Measurements from ENCODE around the gene CDC20B.
"Not testable (repeated sequence)": the region's sequence is repeated elsewhere in the genome, so short reads cannot be mapped to it uniquely, and the experiment has no call there.

CDC20B gene

DNA sequence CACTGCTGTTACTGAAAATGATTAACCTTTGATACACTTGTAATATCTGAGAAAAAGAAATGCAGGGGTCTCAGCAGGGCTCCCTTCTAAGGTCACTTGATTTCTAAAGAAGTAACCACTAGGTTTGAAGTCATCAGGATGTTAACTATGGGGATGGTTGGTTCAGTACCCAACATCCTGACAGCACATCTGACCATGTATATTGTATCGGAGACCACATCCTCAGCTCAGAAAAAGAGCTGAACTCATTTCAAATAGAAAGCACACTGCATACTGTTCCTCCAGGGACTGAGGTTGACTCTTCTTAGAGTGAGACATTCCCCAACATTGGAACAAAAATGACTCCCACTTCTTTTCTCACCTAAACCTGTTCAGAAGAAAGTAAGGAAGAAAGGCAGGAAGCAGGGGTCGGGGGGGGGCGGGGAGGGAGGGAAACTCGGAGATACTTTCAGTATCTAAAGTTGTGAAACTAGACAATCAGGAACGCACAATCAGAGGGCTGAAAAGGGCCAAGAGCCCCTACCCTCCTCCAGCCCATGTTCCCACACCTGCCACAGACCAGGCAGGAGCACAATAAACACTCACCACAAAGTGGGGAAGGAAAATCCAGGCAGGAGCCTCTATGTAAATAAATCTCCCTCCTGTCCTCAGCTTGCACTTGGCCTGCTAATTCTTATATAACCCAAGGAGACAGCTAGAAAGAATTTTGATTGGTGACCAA is 71.3 kb downstream of the CDC20B start:
- peak; percentile 49 for DNase-seq

- DNase-seq = peak; percentile 34
Observed at GRCh38 chr5:55101148-55101547, 71.8 kb downstream of the CDC20B start.

DNA sequence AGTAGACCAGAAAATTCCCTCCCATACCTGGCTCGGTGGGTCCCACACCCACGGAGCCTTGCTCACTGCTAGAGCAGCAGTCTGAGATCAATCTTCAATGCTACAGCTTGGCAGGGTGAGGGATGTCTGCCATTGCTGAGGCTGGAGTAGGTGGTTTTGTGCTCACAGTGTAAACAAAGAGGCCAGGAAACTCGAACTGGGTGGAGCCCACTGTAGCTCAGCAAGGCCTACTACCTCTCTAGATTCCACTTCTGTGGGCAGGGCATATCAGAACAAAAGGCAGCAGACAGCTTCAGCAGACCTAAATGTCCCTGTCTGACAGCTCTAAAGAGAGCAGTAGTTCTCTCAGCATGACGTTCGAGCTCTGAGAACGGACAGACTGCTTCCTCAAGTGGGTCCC is 76.1 kb downstream of the CDC20B start:
- DNase-seq = peak; percentile 75

DNA sequence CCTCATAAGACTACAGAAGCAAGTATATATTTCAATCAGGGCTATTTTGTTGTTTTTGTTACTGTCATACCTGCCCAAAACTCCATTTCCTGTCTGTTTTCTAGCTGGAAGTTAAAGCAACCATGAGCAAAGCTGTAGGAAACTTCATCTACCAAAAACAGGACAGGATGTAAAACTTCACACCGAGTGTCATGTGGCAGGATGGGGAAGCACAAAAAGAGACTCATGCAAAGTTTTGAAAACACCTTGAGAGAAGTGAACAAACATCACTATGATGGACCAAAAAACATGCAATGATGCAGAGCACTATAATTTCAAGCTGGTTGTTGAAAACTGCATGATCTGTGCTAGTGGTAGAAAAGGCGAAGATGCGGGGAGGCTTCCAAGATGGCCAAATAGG is 76.8 kb downstream of the CDC20B start:
- peak; percentile 42 for DNase-seq

DNA sequence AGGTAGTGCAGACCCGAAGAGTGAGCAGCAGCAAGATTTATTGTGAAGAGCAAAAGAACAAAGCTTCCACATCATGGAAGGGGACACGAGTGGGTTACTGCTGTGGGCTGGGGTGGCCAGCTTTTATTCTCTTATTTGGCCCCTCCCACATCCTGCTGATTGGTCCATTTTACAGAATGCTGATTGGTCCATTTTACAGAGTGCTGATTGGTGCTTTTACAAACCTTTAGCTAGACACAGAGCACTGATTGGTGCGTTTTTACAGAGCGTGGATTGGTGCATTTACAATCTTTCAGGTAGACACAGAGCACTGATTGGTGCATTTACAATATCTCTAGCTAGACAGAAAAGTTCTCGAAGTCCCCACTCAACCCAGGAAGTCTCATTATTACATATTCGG is 82.0 kb downstream of the CDC20B start:
- not testable (repeated sequence) for DNase-seq

GRCh38 chr5:55089301-55089700 is 83.7 kb downstream of the CDC20B start:
- not testable (repeated sequence) for DNase-seq

GRCh38 chr5:55081541-55081940 is 91.4 kb downstream of the CDC20B start:
- no peak for DNase-seq

DNA sequence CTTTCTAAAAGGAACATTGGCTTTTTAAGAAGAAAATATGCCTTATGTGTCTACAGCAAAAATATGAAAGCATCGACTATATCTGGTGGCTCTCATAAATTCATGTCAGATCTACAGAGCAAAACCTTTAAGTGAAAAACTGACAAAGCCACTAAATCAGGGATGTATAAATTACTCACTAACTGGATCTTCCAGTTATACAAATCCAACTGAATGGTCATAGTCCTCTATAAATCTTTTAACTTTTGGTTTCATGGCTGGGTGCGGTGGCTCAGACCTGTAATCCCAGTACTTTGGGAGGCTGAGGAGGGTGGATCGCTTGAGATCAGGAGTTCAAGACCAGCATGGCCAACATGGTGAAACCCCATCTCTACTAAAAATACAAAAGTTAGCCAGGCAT is 99.8 kb downstream of the CDC20B start:
- no peak for DNase-seq

DNA sequence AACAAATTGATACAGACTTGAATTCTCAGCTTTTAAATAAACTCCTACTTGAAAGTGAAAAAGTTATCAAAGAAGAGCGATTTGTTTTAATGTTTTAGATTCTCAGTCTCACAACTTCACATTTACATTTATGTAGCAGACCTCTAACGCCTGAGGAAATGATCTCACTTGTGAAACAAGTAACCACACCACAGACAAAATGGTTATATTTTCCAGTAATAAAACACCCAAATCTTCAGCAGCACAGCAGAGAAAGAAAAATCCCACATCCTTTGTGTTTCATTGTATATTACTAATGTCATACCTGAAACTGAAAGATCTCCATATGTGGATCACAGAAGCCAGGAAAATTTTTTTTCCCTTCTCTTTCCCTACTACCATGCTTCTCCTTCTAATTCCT is 100.3 kb downstream of the CDC20B start:
- peak; percentile 55 for DNase-seq

DNA sequence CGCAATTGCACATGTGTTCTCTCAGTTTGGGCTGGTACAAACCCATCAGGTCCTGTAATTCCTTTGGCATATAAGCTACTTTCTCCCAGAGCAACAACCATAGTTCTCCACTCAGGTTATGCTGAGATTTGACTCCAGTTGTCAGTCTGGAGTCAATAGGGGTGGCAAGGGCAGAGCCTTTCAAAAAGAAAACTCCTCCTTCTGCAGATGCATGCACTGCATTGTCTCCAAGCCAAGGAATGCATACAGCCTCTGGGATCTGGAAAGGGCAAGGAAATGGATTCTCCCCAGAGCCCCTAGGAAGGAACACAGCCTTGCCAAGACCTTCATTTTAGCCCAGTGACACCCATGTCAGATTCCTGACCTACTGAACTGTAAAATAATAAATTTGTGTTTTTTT is 101.6 kb downstream of the CDC20B start:
- no peak for DNase-seq

- no peak for DNase-seq
Observed at GRCh38 chr5:55070968-55071367, 102.0 kb downstream of the CDC20B start.

- no peak for DNase-seq
Observed at GRCh38 chr5:55066277-55066676, 106.7 kb downstream of the CDC20B start.

GRCh38 chr5:55064523-55064922 is 108.5 kb downstream of the CDC20B start:
- no peak for DNase-seq

DNA sequence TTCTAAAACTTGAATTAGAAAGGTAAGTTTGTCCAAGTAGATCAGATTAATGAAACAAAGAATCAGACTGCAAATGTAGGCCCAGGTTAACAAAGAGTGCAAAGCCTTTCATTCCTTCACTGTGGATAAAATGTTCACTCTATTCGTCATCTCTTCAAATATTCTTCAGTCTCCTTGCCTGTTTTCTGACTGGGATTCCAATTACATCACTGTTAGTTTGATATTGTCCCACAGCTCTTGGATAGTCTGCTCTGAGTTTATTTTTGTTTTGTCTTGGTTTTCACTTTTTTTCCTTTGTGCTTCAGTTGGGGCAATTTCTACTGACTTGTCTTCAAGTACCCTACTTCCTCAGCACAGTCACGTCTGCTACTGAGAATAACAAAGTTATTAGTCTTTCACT is 109.1 kb downstream of the CDC20B start:
- no peak for DNase-seq

- DNase-seq = no peak
Observed at GRCh38 chr5:55063220-55063863, 109.6 kb downstream of the CDC20B start.
